IPS-NIHi7 (cell line): ENCODE measurements around the gene FYN.
A peak's percentile ranks its signal among the peaks of the same experiment; 100 is the strongest.

Source experiments
- DNase-seq: peaks from one replicate; pipeline ENCODE4 v3.0.0; 2012; ENCODE audit warnings: mixed read lengths; ENCODE audit errors: extremely low spot score

FYN gene

GRCh38 chr6:111769365-111770152 lies 103.7 kb downstream of the FYN start:
- no peak for DNase-seq

GRCh38 chr6:111768431-111768770 lies 104.9 kb downstream of the FYN start:
- no peak for DNase-seq

DNA sequence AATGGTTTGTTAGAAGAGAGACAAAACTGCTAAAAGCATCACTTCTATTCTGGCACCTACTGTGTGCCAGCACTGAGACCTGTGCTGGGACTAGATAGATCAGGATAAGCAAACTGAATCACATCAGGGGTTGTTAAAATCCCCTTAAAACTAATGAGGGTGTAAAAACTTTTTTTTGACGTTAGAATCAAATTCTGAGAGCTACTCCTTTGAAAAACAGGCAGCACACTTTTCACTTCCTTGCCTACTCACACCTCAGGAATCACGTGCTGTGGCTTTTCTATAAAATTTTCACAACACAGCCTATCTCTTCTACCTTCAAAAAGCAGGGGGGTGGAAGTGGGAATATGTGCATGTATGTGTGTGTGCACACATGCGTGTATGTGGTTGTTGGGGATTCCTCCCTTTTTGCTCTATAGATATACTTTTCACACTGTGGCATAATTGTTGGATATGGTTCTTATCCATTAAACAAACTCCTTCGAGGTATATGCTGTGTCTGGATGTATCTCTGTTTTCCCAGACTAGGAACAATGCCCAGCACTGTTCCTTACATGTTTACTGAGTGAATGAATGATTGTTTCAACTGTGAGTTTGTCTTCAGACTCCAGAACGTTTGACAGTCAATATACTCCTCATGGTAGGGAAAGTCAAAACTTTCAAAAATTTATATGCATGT lies 105.4 kb downstream of the FYN start:
- DNase-seq = no peak

DNA sequence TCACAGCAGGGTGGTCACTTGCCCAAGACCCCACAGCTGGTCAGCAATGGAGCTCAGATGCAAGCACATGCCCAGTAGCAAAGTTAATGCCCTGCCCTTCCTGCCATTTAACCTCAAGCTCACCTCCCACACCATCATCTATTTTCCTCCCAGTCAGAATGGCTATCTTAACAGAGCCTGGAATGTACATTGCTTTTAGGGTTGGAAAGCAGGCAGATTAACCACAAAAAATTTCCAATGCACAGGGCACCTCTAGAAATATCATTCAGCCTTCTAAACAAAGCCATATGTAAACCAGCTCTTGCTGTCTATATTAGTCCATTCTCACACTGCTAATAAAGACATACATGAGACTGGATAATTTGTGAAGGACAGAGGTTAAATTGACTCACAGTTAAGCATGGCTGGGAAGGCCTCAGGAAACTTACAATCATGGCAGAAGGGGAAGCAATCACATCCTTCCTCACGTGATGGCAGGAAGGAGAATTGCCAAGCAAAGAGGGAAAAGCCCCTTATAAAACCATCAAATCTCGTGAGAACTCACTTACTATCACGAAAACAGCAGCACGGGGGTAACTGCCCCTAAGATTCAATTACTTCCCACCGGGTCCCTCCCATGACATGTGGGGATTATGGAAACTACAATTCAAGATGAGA lies 106.9 kb downstream of the FYN start:
- DNase-seq = no peak

DNA sequence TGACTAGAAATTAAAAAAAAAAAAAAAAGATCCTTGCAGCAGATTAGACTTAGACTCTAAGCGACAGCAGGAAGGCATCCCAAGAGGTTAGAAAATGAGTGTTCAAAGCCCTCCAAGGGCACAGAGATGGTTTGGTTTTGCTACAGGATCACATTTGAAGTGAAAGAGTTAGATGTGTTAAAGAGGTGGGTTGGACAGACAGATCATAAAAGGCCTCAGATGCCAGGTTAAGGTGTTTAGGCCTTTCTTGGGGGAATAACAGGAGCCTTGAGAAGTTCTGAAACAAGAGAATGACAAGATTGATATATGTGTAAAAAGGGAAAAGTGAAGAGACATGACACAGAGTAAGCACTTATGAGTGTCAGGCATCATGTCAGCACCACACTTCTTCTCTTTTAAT lies 107.5 kb downstream of the FYN start:
- DNase-seq = no peak

- peak; percentile 59 for DNase-seq
These were observed 108.7 kb downstream of the FYN start for GRCh38 chr6:111764238-111765175.

- no peak for DNase-seq
These were observed 109.9 kb downstream of the FYN start for GRCh38 chr6:111763381-111763780.

GRCh38 chr6:111761783-111762312 lies 111.4 kb downstream of the FYN start:
- DNase-seq = no peak

- no peak for DNase-seq
These were observed 112.0 kb downstream of the FYN start for GRCh38 chr6:111761212-111761611.

- no peak for DNase-seq
These were observed 113.1 kb downstream of the FYN start for GRCh38 chr6:111759836-111760785.

GRCh38 chr6:111759331-111759835 lies 113.9 kb downstream of the FYN start:
- no peak for DNase-seq

GRCh38 chr6:111758608-111759329 lies 114.5 kb downstream of the FYN start:
- no peak for DNase-seq

GRCh38 chr6:111757342-111757741 lies 115.9 kb downstream of the FYN start:
- DNase-seq = no peak

DNA sequence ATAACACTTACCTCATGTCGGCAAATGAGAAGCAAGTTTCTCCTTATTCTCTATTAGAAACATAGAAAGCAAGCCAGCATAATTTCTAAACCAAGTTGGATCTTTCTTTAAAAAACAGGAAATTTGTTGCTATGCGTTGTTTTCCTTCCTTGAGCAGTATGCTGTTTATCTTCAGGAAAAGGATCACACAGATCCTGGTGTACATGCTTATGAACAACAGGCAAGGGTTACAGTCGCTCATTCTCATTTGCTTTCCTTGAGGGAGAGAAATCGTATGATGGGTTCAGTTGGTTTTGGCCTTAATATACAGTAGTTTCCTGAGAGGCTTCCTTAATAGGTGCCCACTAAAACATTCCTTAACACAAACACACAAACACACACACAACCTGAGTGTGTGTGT lies 118.8 kb downstream of the FYN start:
- DNase-seq = no peak

DNA sequence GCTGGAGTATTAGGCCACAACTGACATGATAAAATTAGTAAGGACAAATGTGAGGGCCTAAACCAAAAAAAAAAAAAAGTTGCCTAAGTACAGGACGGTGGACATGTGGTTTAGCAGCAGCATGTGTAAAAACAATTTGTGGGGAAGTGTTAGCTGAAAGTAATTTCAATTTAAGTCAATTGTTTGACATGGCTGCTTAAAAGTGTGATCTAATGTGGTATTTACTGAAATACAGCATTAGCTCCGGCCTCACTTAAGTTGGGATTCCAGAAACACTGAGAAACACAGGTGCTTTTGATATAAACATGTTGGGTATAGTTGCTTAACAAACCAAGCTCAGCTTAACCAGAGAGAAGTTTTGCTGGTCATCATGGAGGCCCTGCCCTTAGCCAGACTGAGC lies 119.7 kb downstream of the FYN start:
- no peak for DNase-seq

GRCh38 chr6:111752476-111752875 lies 120.8 kb downstream of the FYN start:
- DNase-seq = no peak

GRCh38 chr6:111750753-111751673 lies 122.2 kb downstream of the FYN start:
- DNase-seq = peak; percentile 64

- DNase-seq = no peak
These were observed 123.1 kb downstream of the FYN start for GRCh38 chr6:111750153-111750552.
